Transverse colon (tissue), 4 donors: Measurements from ENCODE around the gene ZFYVE27.

Experiments used
- EP300 ChIP-seq: sonication (generic); formaldehyde crosslinking; IDR thresholded peaks from one replicate; pipeline ENCODE4 v1.6.1; 2017; ENCODE audit warnings: antibody characterized with exemption, low read depth
- POLR2A ChIP-seq: fragments of 450-650 bp; IDR thresholded peaks from one replicate; pipeline ENCODE4 v1.6.1; 2016; ENCODE audit warnings: antibody characterized with exemption, mild to moderate bottlenecking, moderate library complexity
- POLR2AphosphoS5 ChIP-seq, 3 donors: sonication (generic); formaldehyde crosslinking; IDR thresholded peaks; one replicate each; pipeline ENCODE4 v1.6.1; 2016; ENCODE audit warnings: antibody characterized with exemption in 3 of 3
- TF ChIP-seq, protein P1 (sequence below), 5 experiments: fragments of 200-600 bp in 3 of 5; fragments of 450-650 bp in 2 of 5; sonication (generic) in 3 of 5; IDR thresholded peaks; 1 replicate in 2 of 5; 2 replicates in 3 of 5; pipeline ENCODE4 v1.5.1; 2016 to 2017; ENCODE audit warnings: antibody characterized with exemption in 5 of 5, inconsistent platforms in 3 of 5, mild to moderate bottlenecking in 2 of 5, moderate library complexity in 1 of 5

DNA sequence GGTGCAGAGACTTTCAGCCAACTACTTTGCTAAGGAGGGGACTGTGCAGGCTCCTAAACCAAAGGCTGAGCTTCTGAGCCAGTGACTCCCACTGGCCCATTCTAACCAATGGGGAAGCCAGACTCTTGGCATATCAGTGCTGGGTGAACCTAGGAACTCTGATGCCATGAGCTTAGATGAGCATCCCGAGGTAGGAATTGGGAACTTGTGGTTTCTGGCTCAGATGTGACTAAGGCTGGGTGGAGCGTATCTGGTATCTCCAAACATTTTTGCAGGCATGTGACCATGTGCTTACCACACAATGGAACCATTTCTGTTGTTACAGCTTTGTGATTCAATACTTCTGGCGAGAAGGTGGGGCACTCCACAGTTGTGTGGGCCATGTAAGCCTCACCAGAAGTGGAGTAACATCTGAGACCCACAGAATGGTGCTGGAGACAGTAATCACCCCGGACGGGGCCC, 47.3 kb upstream of the ZFYVE27 start:
- TF ChIP-seq, protein P1, sequence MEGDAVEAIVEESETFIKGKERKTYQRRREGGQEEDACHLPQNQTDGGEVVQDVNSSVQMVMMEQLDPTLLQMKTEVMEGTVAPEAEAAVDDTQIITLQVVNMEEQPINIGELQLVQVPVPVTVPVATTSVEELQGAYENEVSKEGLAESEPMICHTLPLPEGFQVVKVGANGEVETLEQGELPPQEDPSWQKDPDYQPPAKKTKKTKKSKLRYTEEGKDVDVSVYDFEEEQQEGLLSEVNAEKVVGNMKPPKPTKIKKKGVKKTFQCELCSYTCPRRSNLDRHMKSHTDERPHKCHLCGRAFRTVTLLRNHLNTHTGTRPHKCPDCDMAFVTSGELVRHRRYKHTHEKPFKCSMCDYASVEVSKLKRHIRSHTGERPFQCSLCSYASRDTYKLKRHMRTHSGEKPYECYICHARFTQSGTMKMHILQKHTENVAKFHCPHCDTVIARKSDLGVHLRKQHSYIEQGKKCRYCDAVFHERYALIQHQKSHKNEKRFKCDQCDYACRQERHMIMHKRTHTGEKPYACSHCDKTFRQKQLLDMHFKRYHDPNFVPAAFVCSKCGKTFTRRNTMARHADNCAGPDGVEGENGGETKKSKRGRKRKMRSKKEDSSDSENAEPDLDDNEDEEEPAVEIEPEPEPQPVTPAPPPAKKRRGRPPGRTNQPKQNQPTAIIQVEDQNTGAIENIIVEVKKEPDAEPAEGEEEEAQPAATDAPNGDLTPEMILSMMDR (IDR thresholded peaks at IDR 0.05), result no peak
- TF ChIP-seq POLR2AphosphoS5 (IDR thresholded peaks at IDR 0.05), result no peak
- TF ChIP-seq POLR2A, result no peak
- TF ChIP-seq EP300, result no peak
